IPS DF 6.9 (cell line): ENCODE data around the gene TGFBR1.
A peak's percentile ranks its signal among the peaks of the same experiment; 100 is the strongest.

ENCODE experiments used
- DNase-seq: peaks from one replicate; pipeline ENCODE4 v3.0.0-alpha.2; 2013; ENCODE audit warnings: low read depth, low spot score
- H3K27ac ChIP-seq: one replicate; pipeline ENCODE4 v1.5.1; 2013; ENCODE audit warnings: low read length, control low read depth
- H3K27me3 ChIP-seq: 2 replicates; pipeline ENCODE4 v1.6.1; 2013; ENCODE audit warnings: mild to moderate bottlenecking, low read length; ENCODE audit not compliant: control insufficient read depth, insufficient read depth
- H3K36me3 ChIP-seq: 2 replicates; pipeline ENCODE4 v1.6.1; 2013; ENCODE audit warnings: low read length; ENCODE audit not compliant: control insufficient read depth, insufficient read depth
- H3K4me1 ChIP-seq: 2 replicates; pipeline ENCODE4 v1.6.1; 2013; ENCODE audit warnings: low read length; ENCODE audit not compliant: control insufficient read depth, insufficient read depth
- H3K4me3 ChIP-seq: 2 replicates; pipeline ENCODE4 v1.5.1; 2013; ENCODE audit warnings: mild to moderate bottlenecking, low read length
- H3K9me3 ChIP-seq: 2 replicates; pipeline ENCODE4 v1.6.1; 2013; ENCODE audit warnings: low read length, inconsistent platforms; ENCODE audit not compliant: control insufficient read depth, insufficient read depth
- WGBS: extraction: QIAGEN DNeasy Blood & Tissue Kit; methylation state at CpG from one replicate; pipeline ENCODE4 v1.1.7; 2013; ENCODE audit warnings: mixed read lengths, missing lambda C conversion rate; ENCODE audit not compliant: insufficient read length, insufficient coverage; 5-methylcytosine and 5-hydroxymethylcytosine counted together

TGFBR1 gene

GRCh38 chr9:99135456-99135855 lies 30.5 kb downstream of the TGFBR1 start:
- Histone ChIP-seq H3K36me3 (no peaks in the 10 kb centered on the region), H3K27ac (no peak overlapping the region)
- no CpG with 5 or more reads among the region's 4 CpGs for WGBS

DNA sequence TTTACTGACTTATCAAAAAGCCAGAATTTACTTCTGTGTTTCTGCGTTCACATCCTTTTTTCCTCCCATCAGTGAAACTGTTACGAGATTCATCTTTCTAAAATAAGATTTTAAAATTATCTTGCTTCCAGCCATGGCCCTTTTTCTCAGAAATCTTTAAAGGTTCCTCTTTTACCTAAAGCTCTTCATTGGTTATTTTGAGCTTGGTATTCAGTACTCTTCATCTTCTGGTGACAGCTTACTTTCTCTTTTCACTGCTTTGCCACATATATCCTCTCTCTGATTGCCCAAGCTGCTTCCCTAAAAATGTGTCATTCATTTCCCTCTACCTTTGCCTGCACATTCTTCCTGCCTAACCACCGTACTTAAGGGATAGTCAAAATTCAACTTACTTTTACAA lies 32.3 kb downstream of the TGFBR1 start:
- H3K27ac ChIP-seq: no peak overlapping the region
- no peaks in the 10 kb centered on the region; the same call in 1 of the 2 replicates for H3K36me3 ChIP-seq
- no CpG with 5 or more reads among the region's 3 CpGs for WGBS
- DNase-seq: no peak
- H3K27me3 ChIP-seq: no peaks in the 10 kb centered on the region
- H3K4me1 ChIP-seq: no peaks in the 10 kb centered on the region
- H3K9me3 ChIP-seq: no peaks in the 10 kb centered on the region
- H3K4me3 ChIP-seq: no peak overlapping the region

More at GRCh38 chr9:99135456-99135855, 30.5 kb downstream of the TGFBR1 start:
- H3K9me3 ChIP-seq: no peaks in the 10 kb centered on the region
- no peak for DNase-seq
- no peaks in the 10 kb centered on the region for H3K4me1 ChIP-seq
- H3K27me3 ChIP-seq: no peaks in the 10 kb centered on the region
- H3K4me3 ChIP-seq: no peak overlapping the region

DNA sequence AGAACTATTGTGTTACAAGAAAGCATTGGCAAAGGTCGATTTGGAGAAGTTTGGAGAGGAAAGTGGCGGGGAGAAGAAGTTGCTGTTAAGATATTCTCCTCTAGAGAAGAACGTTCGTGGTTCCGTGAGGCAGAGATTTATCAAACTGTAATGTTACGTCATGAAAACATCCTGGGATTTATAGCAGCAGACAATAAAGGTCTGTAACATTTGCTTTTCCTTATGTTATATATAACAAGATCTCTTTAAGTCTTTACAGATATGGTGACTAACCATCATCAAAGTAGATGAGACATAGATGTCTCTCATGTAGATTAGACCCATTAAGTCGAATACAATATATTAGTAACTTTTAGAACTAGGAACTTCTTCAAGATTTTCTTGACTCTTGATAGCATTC lies 33.0 kb downstream of the TGFBR1 start:
- no peak overlapping the region for H3K27ac ChIP-seq
- no peak overlapping the region for H3K4me3 ChIP-seq
- H3K4me1 ChIP-seq: no peaks in the 10 kb centered on the region
- H3K36me3 ChIP-seq: no peaks in the 10 kb centered on the region; the same call in 1 of the 2 replicates
- 100% methylated on average over 1 of the region's 7 CpGs for WGBS
- no peaks in the 10 kb centered on the region for H3K27me3 ChIP-seq
- no peaks in the 10 kb centered on the region for H3K9me3 ChIP-seq
- DNase-seq: no peak

- no peaks in the 10 kb centered on the region for H3K27me3 ChIP-seq
- H3K4me3 ChIP-seq: no peak overlapping the region
- no peak for DNase-seq
- H3K36me3 ChIP-seq: no peaks in the 10 kb centered on the region; the same call in 1 of the 2 replicates
- H3K4me1 ChIP-seq: no peaks in the 10 kb centered on the region
- no peak overlapping the region for H3K27ac ChIP-seq
- no peaks in the 10 kb centered on the region for H3K9me3 ChIP-seq
- no CpG with 5 or more reads among the region's 8 CpGs for WGBS
These were observed 33.7 kb downstream of the TGFBR1 start for GRCh38 chr9:99138424-99139284.

DNA sequence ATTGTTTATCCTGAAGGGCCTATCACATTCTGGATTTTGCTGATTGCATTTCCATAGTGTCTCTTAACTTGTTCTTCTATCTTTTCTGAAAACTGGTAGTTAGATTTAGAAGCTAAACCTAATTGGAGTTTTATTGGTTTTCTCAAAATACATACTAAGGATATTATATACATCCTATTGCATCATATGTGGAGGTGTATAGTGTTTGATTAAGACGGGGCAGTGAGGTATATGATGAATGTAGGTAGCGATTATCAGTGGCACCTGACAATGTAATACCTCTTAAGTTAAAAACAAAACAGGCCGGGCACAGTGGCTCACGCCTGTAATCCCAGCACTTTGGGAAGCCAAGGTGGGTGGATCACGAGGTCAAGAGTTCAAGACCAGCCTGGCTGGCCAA lies 35.0 kb downstream of the TGFBR1 start:
- Histone ChIP-seq H3K4me3 (no peak overlapping the region), H3K27ac (no peak overlapping the region), H3K9me3 (no peaks in the 10 kb centered on the region), H3K36me3 (no peaks in the 10 kb centered on the region; the same call in 1 of the 2 replicates), H3K27me3 (no peaks in the 10 kb centered on the region), H3K4me1 (no peaks in the 10 kb centered on the region)
- DNase-seq: no peak
- no CpG with 5 or more reads among the region's 5 CpGs for WGBS

- no peaks in the 10 kb centered on the region; the same call in 1 of the 2 replicates for H3K36me3 ChIP-seq
- H3K27ac ChIP-seq: no peak overlapping the region
- no peaks in the 10 kb centered on the region for H3K27me3 ChIP-seq
- H3K4me3 ChIP-seq: no peak overlapping the region
- H3K4me1 ChIP-seq: no peaks in the 10 kb centered on the region
- no peaks in the 10 kb centered on the region for H3K9me3 ChIP-seq
- no CpG with 5 or more reads among the region's 2 CpGs for WGBS
- DNase-seq: peak; percentile 41
These were observed 35.9 kb downstream of the TGFBR1 start for GRCh38 chr9:99140685-99141314.

DNA sequence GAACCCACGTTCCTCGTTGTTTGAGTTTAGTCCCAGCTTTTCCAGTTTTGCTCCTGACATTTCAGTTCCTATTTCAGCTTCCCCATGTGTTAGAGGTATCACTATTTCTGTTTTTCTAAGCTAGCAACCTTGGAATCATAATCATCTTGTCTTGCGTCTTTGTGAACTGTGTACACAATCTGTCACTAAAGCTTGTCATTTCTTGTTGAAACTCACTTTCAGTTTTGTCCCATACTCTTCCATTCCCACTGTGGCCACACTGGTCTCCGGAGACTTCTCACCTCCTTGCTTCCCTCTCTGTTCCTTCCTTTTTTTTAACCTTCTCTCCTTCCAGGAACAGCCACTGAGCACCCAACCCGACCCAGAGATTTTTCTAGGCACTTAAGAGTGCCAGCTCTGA lies 36.9 kb downstream of the TGFBR1 start:
- no peaks in the 10 kb centered on the region for H3K9me3 ChIP-seq
- no peak overlapping the region for H3K27ac ChIP-seq
- WGBS: no CpG with 5 or more reads among the region's 5 CpGs
- H3K27me3 ChIP-seq: no peaks in the 10 kb centered on the region
- peaks cover 4% of the 10 kb centered on the region; the same call in 1 of the 2 replicates for H3K36me3 ChIP-seq
- no peak overlapping the region for H3K4me3 ChIP-seq
- no peaks in the 10 kb centered on the region for H3K4me1 ChIP-seq
- DNase-seq: no peak

DNA sequence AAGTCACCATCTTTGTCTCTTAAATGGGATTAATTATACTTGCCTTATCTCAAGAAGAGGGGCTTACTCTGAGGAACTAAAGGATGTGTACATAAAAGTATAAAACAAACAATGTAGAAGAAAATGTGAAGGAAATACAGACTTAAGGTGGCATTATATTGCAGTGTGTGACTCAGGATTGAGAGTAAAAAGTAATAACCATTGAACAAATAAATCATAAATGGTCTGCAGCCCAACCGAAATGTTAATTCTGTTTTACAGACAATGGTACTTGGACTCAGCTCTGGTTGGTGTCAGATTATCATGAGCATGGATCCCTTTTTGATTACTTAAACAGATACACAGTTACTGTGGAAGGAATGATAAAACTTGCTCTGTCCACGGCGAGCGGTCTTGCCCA lies 37.4 kb downstream of the TGFBR1 start:
- Histone ChIP-seq H3K27ac (no peak overlapping the region), H3K27me3 (no peaks in the 10 kb centered on the region), H3K9me3 (no peaks in the 10 kb centered on the region), H3K4me1 (no peaks in the 10 kb centered on the region), H3K4me3 (no peak overlapping the region), H3K36me3 (peaks cover 4% of the 10 kb centered on the region; the same call in 1 of the 2 replicates)
- WGBS: no CpG with 5 or more reads among the region's 4 CpGs
- DNase-seq: no peak

DNA sequence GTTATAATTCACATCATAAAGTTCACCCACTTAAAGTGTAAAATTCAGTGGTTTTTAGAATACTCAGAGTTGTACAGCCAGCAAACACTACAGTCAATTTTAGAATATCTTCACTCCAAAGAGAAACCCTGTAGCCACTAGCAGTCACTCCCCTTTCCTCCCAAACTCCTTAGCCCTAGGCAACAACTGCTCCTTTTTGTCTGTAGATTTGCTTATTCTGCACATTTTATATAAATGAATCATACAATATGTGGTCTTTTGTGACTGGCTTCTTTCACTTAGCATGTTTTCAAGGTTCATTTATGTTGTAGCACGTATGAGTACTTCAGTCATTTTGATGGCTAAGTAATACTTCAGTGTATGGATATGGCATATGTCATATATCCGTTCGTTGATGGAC lies 38.7 kb downstream of the TGFBR1 start:
- no CpG with 5 or more reads among the region's 3 CpGs for WGBS
- no peaks in the 10 kb centered on the region for H3K27me3 ChIP-seq
- no peaks in the 10 kb centered on the region for H3K4me1 ChIP-seq

GRCh38 chr9:99144966-99145365 lies 40.1 kb downstream of the TGFBR1 start:
- no peaks in the 10 kb centered on the region for H3K27me3 ChIP-seq
- peaks cover 4% of the 10 kb centered on the region; the same call in 1 of the 2 replicates for H3K36me3 ChIP-seq
- H3K4me1 ChIP-seq: no peaks in the 10 kb centered on the region
- H3K4me3 ChIP-seq: no peak overlapping the region
- WGBS: no CpG with 5 or more reads among the region's 4 CpGs
- no peak for DNase-seq
- no peaks in the 10 kb centered on the region for H3K9me3 ChIP-seq
- no peak overlapping the region for H3K27ac ChIP-seq

More for the DNA sequence above, 38.7 kb downstream of the TGFBR1 start:
- no peak for DNase-seq
- H3K27ac ChIP-seq: no peak overlapping the region
- H3K9me3 ChIP-seq: no peaks in the 10 kb centered on the region
- H3K4me3 ChIP-seq: no peak overlapping the region
- H3K36me3 ChIP-seq: peaks cover 4% of the 10 kb centered on the region; the same call in 1 of the 2 replicates
